C1 segment of cervical spinal cord (tissue), 14 donors: ENCODE measurements around the gene CNTNAP4.

ENCODE experiments used
- DNase-seq, 14 donors: peaks; one replicate each; lab custom pipeline; 2025; lab: John Stamatoyannopoulos, UW

CNTNAP4 gene

GRCh38 chr16:76579277-76579922 lies 302.2 kb downstream of the CNTNAP4 start:
- no peak for DNase-seq

- peak in 6 of 14 donors; percentile 0 to 95 (median 4) for DNase-seq
These were observed 306.3 kb downstream of the CNTNAP4 start for GRCh38 chr16:76583466-76583865.

GRCh38 chr16:76583945-76584344 lies 306.7 kb downstream of the CNTNAP4 start:
- DNase-seq = no peak

- DNase-seq = no peak
These were observed 321.3 kb downstream of the CNTNAP4 start for GRCh38 chr16:76598498-76598897.

GRCh38 chr16:76607317-76607716 lies 330.1 kb downstream of the CNTNAP4 start:
- no peak for DNase-seq
